HEK293 (cell line): Measurements from ENCODE around the gene SCN3A.

Experiments
- CTCF ChIA-PET: fragments of 350-600 bp; formaldehyde crosslinking; extraction: SDS; loops from one replicate; lab custom pipeline; 2021; ENCODE audit warnings: antibody characterized with exemption; lab: Yijun Ruan, JAX
- POLR2A ChIA-PET: fragments of 300-600 bp; formaldehyde crosslinking; extraction: SDS; loops from one replicate; lab custom pipeline; 2020; ENCODE audit warnings: antibody characterized with exemption, inconsistent platforms; lab: Yijun Ruan, JAX
- H3K27ac ChIP-seq: fragments of 200-500 bp; sonication (Bioruptor generic); 2 replicates; pipeline ENCODE4 v1.5.1; 2014; ENCODE audit warnings: low read depth, low read length, control low read depth, inconsistent platforms; ENCODE audit errors: extremely low read depth
- H3K36me3 ChIP-seq, 2 experiments: fragments of 200-500 bp in 1 of 2; sonication (Bioruptor generic) in 1 of 2; 1 replicate in 1 of 2; 2 replicates in 1 of 2; pipeline ENCODE4 v1.5.1; 2014 to 2017; ENCODE audit warnings: inconsistent platforms in 2 of 2, low read length in 2 of 2; ENCODE audit not compliant: control insufficient read depth in 2 of 2, insufficient read depth in 1 of 2
- H3K4me1 ChIP-seq: fragments of 200-500 bp; sonication (Bioruptor generic); 2 replicates; pipeline ENCODE4 v1.5.1; 2014; ENCODE audit warnings: mild to moderate bottlenecking, low read length, inconsistent platforms; ENCODE audit not compliant: control insufficient read depth, insufficient read depth
- H3K4me3 ChIP-seq: 2 replicates; pipeline ENCODE4 v1.5.1; 2011; ENCODE audit warnings: low read depth, mild to moderate bottlenecking, control low read depth, low read length, moderate library complexity
- H3K9me3 ChIP-seq: fragments of 200-500 bp; sonication (Bioruptor generic); 2 replicates; pipeline ENCODE4 v1.5.1; 2014; ENCODE audit warnings: low read depth, low read length, inconsistent platforms; ENCODE audit not compliant: control insufficient read depth, insufficient read depth
- ATF2 ChIP-seq: fragments of 450-650 bp; formaldehyde crosslinking; IDR thresholded peaks from 2 replicates; pipeline ENCODE4 v1.5.1; 2016; ENCODE audit warnings: missing biosample characterization, missing genetic modification characterization, low read depth
- GLIS1 ChIP-seq: fragments of 450-650 bp; formaldehyde crosslinking; IDR thresholded peaks from 2 replicates; pipeline ENCODE4 v1.5.1; 2016; ENCODE audit warnings: missing biosample characterization, missing genetic modification characterization
- PRDM6 ChIP-seq: fragments of 450-650 bp; formaldehyde crosslinking; IDR thresholded peaks from 2 replicates; pipeline ENCODE4 v1.5.1; 2017; ENCODE audit warnings: missing biosample characterization, missing genetic modification characterization
- ZNF112 ChIP-seq: fragments of 450-650 bp; formaldehyde crosslinking; IDR thresholded peaks from 2 replicates; pipeline ENCODE4 v1.5.0; 2017; ENCODE audit warnings: missing biosample characterization, missing genetic modification characterization
- ZNF214 ChIP-seq: fragments of 450-650 bp; formaldehyde crosslinking; IDR thresholded peaks from 2 replicates; pipeline ENCODE4 v1.5.1; 2017; ENCODE audit warnings: missing biosample characterization, mild to moderate bottlenecking, missing genetic modification characterization, borderline replicate concordance
- ZNF280D ChIP-seq: fragments of 450-650 bp; formaldehyde crosslinking; IDR thresholded peaks from 2 replicates; pipeline ENCODE4 v1.5.1; 2016; ENCODE audit warnings: missing biosample characterization, missing genetic modification characterization
- ZNF302 ChIP-seq: fragments of 450-650 bp; formaldehyde crosslinking; IDR thresholded peaks from 2 replicates; pipeline ENCODE4 v1.5.1; 2016; ENCODE audit warnings: missing biosample characterization, missing genetic modification characterization, low read depth
- ZNF366 ChIP-seq: fragments of 450-650 bp; formaldehyde crosslinking; conservative IDR thresholded peaks from 2 replicates; pipeline ENCODE4 v1.5.1; 2016; ENCODE audit warnings: missing biosample characterization, missing genetic modification characterization
- ZNF37A ChIP-seq: fragments of 450-650 bp; IDR thresholded peaks from 2 replicates; pipeline ENCODE4 v1.5.1; 2018; ENCODE audit warnings: missing biosample characterization, missing genetic modification characterization
- ZNF391 ChIP-seq: fragments of 450-650 bp; formaldehyde crosslinking; IDR thresholded peaks from 2 replicates; pipeline ENCODE4 v1.5.1; 2016; ENCODE audit warnings: low read depth, missing biosample characterization, missing genetic modification characterization, borderline replicate concordance
- ZNF433 ChIP-seq: fragments of 450-650 bp; formaldehyde crosslinking; IDR thresholded peaks from 2 replicates; pipeline ENCODE4 v1.5.1; 2016; ENCODE audit warnings: missing biosample characterization, missing genetic modification characterization, low read depth
- ZNF518A ChIP-seq: fragments of 450-650 bp; formaldehyde crosslinking; conservative IDR thresholded peaks from 2 replicates; pipeline ENCODE4 v1.5.1; 2016; ENCODE audit warnings: low read depth, missing biosample characterization, missing genetic modification characterization
- ZNF558 ChIP-seq: fragments of 450-650 bp; formaldehyde crosslinking; IDR thresholded peaks from 2 replicates; pipeline ENCODE4 v1.5.1; 2016; ENCODE audit warnings: missing biosample characterization, missing genetic modification characterization
- ZNF580 ChIP-seq: fragments of 450-650 bp; formaldehyde crosslinking; IDR thresholded peaks from 2 replicates; pipeline ENCODE4 v1.5.1; 2016; ENCODE audit warnings: missing biosample characterization, missing genetic modification characterization
- ZNF623 ChIP-seq: fragments of 450-650 bp; formaldehyde crosslinking; IDR thresholded peaks from 2 replicates; pipeline ENCODE4 v1.5.1; 2016; ENCODE audit warnings: missing biosample characterization, missing genetic modification characterization
- ZNF677 ChIP-seq: fragments of 450-650 bp; IDR thresholded peaks from 2 replicates; pipeline ENCODE4 v1.5.0; 2018; ENCODE audit warnings: missing biosample characterization, mild to moderate bottlenecking, missing genetic modification characterization, moderate library complexity
- ZNF692 ChIP-seq: fragments of 450-650 bp; formaldehyde crosslinking; IDR thresholded peaks from 2 replicates; pipeline ENCODE4 v1.5.1; 2016; ENCODE audit warnings: missing biosample characterization, missing genetic modification characterization

SCN3A gene

GRCh38 chr2:165192729-165193128, 11.1 kb downstream of the SCN3A start:
- CTCF ChIA-PET: interaction anchor here (1.0 kb wide), 1 partner anchor 11 kb away, joined by 3 read pairs; the partner anchor contains the start of gene SCN3A
- no peak for TF ChIP-seq ZNF366
- TF ChIP-seq ZNF302: no peak
- no peak for TF ChIP-seq ZNF677 (tag by site-specific recombination)
- no peak for TF ChIP-seq GLIS1 (tag by site-specific recombination)
- TF ChIP-seq ZNF391 (tag by site-specific recombination): no peak
- TF ChIP-seq ZNF112 (tag by site-specific recombination): no peak
- no peak for TF ChIP-seq ZNF433
- TF ChIP-seq ATF2 (tag by site-specific recombination): no peak
- no peak for TF ChIP-seq PRDM6
- no peak for TF ChIP-seq ZNF692
- TF ChIP-seq ZNF623 (tag by site-specific recombination): no peak
- no peak for TF ChIP-seq ZNF214 (tag by site-specific recombination)
- no peak for TF ChIP-seq ZNF37A (tag by site-specific recombination)
- TF ChIP-seq ZNF280D (tag by site-specific recombination): no peak
- no peak for TF ChIP-seq ZNF558 (tag by site-specific recombination)
- no peak for TF ChIP-seq ZNF580
- no peak for TF ChIP-seq ZNF518A (tag by site-specific recombination)
- TF ChIP-seq, all 188 proteins: peak for 0
- H3K36me3 ChIP-seq: no peaks in the 10 kb centered on the region
- POLR2A ChIA-PET: no interaction called here
- no peak overlapping the region for H3K4me3 ChIP-seq
- no peaks in the 10 kb centered on the region for H3K4me1 ChIP-seq
- no peak overlapping the region for H3K27ac ChIP-seq
- H3K9me3 ChIP-seq: no peaks in the 10 kb centered on the region
